ENCODE data around the gene MEIOB. TPM values are rescaled to one million over a fixed set of nuclear protein-coding genes. Genes with fewer than 3 reads are reported as not detected.
A peak's percentile ranks its signal among the peaks of the same experiment; 100 is the strongest.
"Not testable (repeated sequence)": the region's sequence is repeated elsewhere in the genome, so short reads cannot be mapped to it uniquely, and the experiment has no call there.

MEIOB gene
- total RNA-seq, 1 experiment from 2014 or later: not detected

- no TSS peak for BruUV-seq (replicated peaks)
These were observed 15.9 kb upstream of the MEIOB start for GRCh38 chr16:1887711-1888354.

DNA sequence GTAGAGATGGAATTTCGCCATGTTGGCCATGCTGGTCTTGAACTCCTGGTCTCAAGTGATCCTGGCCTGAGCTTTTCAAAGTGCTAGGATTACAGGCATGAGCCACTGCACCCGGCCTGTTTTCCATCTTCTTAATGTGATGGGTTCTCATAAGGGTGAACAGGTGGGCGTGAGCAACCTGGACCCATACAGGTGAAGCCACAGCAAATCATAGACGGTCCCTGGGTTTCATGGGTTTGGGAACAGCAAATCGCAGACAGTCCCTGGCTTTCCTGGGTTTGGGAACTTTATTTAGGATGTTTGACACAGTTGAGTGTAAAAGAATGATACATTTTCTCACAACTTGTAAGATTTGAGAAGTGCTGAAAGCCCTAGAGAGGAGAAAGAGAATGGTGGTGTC is 12.9 kb upstream of the MEIOB start:
- H3K27ac ChIP-seq (ENCODE audit: low read length): no peak overlapping the region
- intact Hi-C loops (cut with micrococcal nuclease): no loop called here
- BruUV-seq (replicated peaks): no TSS peak
- ChIA-PET POLR2A (ENCODE audit: unreplicated experiment) (no interaction called here), CTCF (no interaction called here)
- H3K9ac ChIP-seq (ENCODE audit: low read length): no peak overlapping the region
- no peaks in the 10 kb centered on the region for H3K9me3 ChIP-seq (ENCODE audit: low read length)
- H3K4me1 ChIP-seq (ENCODE audit: insufficient read depth, low read length): no peaks in the 10 kb centered on the region
- no peak overlapping the region for H2AFZ ChIP-seq (ENCODE audit: low read length)
- DNase-seq: no peak
- no peak for TF ChIP-seq EZH2 (IDR thresholded peaks at IDR 0.05; ENCODE audit: low read length, unreplicated experiment)
- H3K4me2 ChIP-seq (ENCODE audit: low read length): no peak overlapping the region
- no peaks in the 10 kb centered on the region for H3K79me2 ChIP-seq (ENCODE audit: low read length)
- H3K9me2 ChIP-seq (replicated peaks; ENCODE audit: low read length): no peaks in the 10 kb centered on the region
- H3K4me3 ChIP-seq (ENCODE audit: low read length): no peak overlapping the region
- no peaks in the 10 kb centered on the region for H3F3A ChIP-seq (ENCODE audit: low read length, unreplicated experiment)
- no peaks in the 10 kb centered on the region for H4K20me1 ChIP-seq (ENCODE audit: low read length)
- no peaks in the 10 kb centered on the region for H3K36me3 ChIP-seq (ENCODE audit: low read depth, low read length)
- H3K27me3 ChIP-seq (ENCODE audit: low read length): peaks cover 1% of the 10 kb centered on the region; the same call in 1 of the 2 replicates
- ATAC-seq: no peak

More at GRCh38 chr16:1887711-1888354, 15.9 kb upstream of the MEIOB start:
- intact Hi-C loops (cut with micrococcal nuclease): no loop called here
- Histone ChIP-seq H3K27me3 (ENCODE audit: low read length) (peaks cover 11% of the 10 kb centered on the region), H4K20me1 (ENCODE audit: low read length) (no peaks in the 10 kb centered on the region), H2AFZ (ENCODE audit: low read length) (no peak overlapping the region), H3K9me3 (ENCODE audit: low read length) (no peaks in the 10 kb centered on the region), H3K79me2 (ENCODE audit: low read length) (no peaks in the 10 kb centered on the region), H3K36me3 (ENCODE audit: low read depth, low read length) (no peaks in the 10 kb centered on the region), H3K4me3 (ENCODE audit: low read length) (no peak overlapping the region), H3K4me1 (ENCODE audit: insufficient read depth, low read length) (no peaks in the 10 kb centered on the region), H3K9me2 (replicated peaks; ENCODE audit: low read length) (no peaks in the 10 kb centered on the region), H3K4me2 (ENCODE audit: low read length) (no peak overlapping the region), H3F3A (ENCODE audit: low read length, unreplicated experiment) (no peaks in the 10 kb centered on the region), H3K9ac (ENCODE audit: low read length) (no peak overlapping the region), H3K27ac (ENCODE audit: low read length) (no peak overlapping the region)
- no peak for ATAC-seq
- ChIA-PET POLR2A (ENCODE audit: unreplicated experiment) (no interaction called here), CTCF (no interaction called here)
- TF ChIP-seq EZH2 (IDR thresholded peaks at IDR 0.05; ENCODE audit: low read length, unreplicated experiment): no peak
- TF ChIP-seq CTCF (conservative IDR thresholded peaks at IDR 0.05; ENCODE audit: low read depth, low read length): no peak
- TF ChIP-seq EZH2phosphoT487 (IDR thresholded peaks at IDR 0.05; ENCODE audit: borderline replicate concordance, low read length): no peak
- DNase-seq: no peak

GRCh38 chr16:1884155-1884760 is 12.3 kb upstream of the MEIOB start:
- peak; percentile 39; the same call in 1 of the 2 replicates for TF ChIP-seq CTCF (conservative IDR thresholded peaks at IDR 0.05; ENCODE audit: low read depth, low read length)
- no peak for TF ChIP-seq EZH2phosphoT487 (IDR thresholded peaks at IDR 0.05; ENCODE audit: borderline replicate concordance, low read length)
- Histone ChIP-seq H3F3A (ENCODE audit: low read length, unreplicated experiment) (no peaks in the 10 kb centered on the region), H3K36me3 (ENCODE audit: low read depth, low read length) (no peaks in the 10 kb centered on the region), H3K4me2 (ENCODE audit: low read length) (no peak overlapping the region), H3K9ac (ENCODE audit: low read length) (no peak overlapping the region), H3K79me2 (ENCODE audit: low read length) (no peaks in the 10 kb centered on the region), H3K9me3 (ENCODE audit: low read length) (no peaks in the 10 kb centered on the region), H3K27me3 (ENCODE audit: low read length) (no peaks in the 10 kb centered on the region), H2AFZ (ENCODE audit: low read length) (no peak overlapping the region), H3K4me1 (ENCODE audit: insufficient read depth, low read length) (no peaks in the 10 kb centered on the region), H3K4me3 (ENCODE audit: low read length) (no peak overlapping the region), H3K27ac (ENCODE audit: low read length) (no peak overlapping the region), H4K20me1 (ENCODE audit: low read length) (no peaks in the 10 kb centered on the region), H3K9me2 (replicated peaks; ENCODE audit: low read length) (no peaks in the 10 kb centered on the region)
- ChIA-PET POLR2A (ENCODE audit: unreplicated experiment) (no interaction called here), CTCF (no interaction called here)
- BruUV-seq (replicated peaks): no TSS peak
- DNase-seq (peak; percentile 34), ATAC-seq (no peak)
- intact Hi-C loops (cut with micrococcal nuclease): no loop called here

DNA sequence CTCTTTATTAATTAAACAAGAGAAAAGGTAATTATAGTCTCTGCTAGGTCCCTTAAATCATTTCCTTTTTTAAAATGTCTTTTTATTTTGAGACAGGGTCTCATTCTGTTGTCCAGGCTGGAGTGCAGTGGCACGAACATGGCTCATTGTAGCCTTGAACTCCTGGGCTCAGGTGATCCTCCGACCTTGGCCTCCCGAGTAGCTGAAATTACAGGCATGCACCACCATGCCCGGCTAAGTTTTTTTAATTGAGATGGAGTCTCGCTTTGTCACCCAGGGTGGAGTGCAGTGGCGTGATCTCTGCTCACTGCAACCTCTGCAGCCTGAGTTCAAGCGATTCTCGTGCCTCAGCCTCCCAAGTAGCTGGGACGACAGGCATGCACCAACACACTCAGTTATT is 9.2 kb upstream of the MEIOB start:
- H3K36me3 ChIP-seq (ENCODE audit: low read depth, low read length); H3K4me1 ChIP-seq (ENCODE audit: insufficient read depth, low read length); POLR2A ChIA-PET (ENCODE audit: unreplicated experiment); H3K4me3 ChIP-seq (ENCODE audit: low read length); DNase-seq; H3K9me2 ChIP-seq (replicated peaks; ENCODE audit: low read length); H3K27me3 ChIP-seq (ENCODE audit: low read length); H3K4me2 ChIP-seq (ENCODE audit: low read length); ATAC-seq; H3K79me2 ChIP-seq (ENCODE audit: low read length); H4K20me1 ChIP-seq (ENCODE audit: low read length); BruUV-seq (replicated peaks); H2AFZ ChIP-seq (ENCODE audit: low read length); H3K9me3 ChIP-seq (ENCODE audit: low read length); H3K9ac ChIP-seq (ENCODE audit: low read length); H3K27ac ChIP-seq (ENCODE audit: low read length); CTCF ChIA-PET; H3F3A ChIP-seq (ENCODE audit: low read length, unreplicated experiment); intact Hi-C loops (cut with micrococcal nuclease): not testable (repeated sequence)
